Body of pancreas (tissue), 4 donors: Measurements from ENCODE around the gene ENTREP3.

ENCODE experiments used
- CTCF ChIP-seq, 7 experiments: fragments of 450-650 bp in 4 of 7; fragments of 200-600 bp in 3 of 7; sonication (generic) in 3 of 7; IDR thresholded peaks; one replicate each; pipeline ENCODE4 v1.5.1; 2016 to 2019; ENCODE audit warnings: antibody characterized with exemption in 7 of 7
- POLR2A ChIP-seq, 3 donors: fragments of 450-650 bp; IDR thresholded peaks; one replicate each; pipeline ENCODE4 v1.6.1; 2016; ENCODE audit warnings: antibody characterized with exemption in 3 of 3, mild to moderate bottlenecking in 2 of 3

- TF ChIP-seq CTCF (IDR thresholded peaks at IDR 0.05) (no peak), POLR2A (IDR thresholded peaks at IDR 0.05) (no peak)
Observed at GRCh38 chr1:155218854-155219591, 36.3 kb downstream of the ENTREP3 start.
